Gastroesophageal sphincter (tissue), 4 donors: ENCODE measurements around the gene ANKRD61. TPM values are rescaled to one million over a fixed set of nuclear protein-coding genes. Genes with fewer than 3 reads are reported as not detected.
"Not testable (repeated sequence)": the region's sequence is repeated elsewhere in the genome, so short reads cannot be mapped to it uniquely, and the experiment has no call there.

Source experiments
- ATAC-seq: fragments of 150-250 bp; one replicate; pipeline ENCODE4 v1.9.1; 2016; ENCODE audit warnings: mild to moderate bottlenecking, moderate library complexity
- H3K27ac ChIP-seq, 4 donors: fragments of 200-600 bp; sonication (generic) in 3 of 4; 1 replicate in 3 of 4; 2 replicates in 1 of 4; pipeline ENCODE4 v1.5.1; 2016 to 2019
- H3K27me3 ChIP-seq: fragments of 200-600 bp; sonication (generic); one replicate; pipeline ENCODE4 v1.5.1; 2019
- H3K36me3 ChIP-seq, 2 donors: fragments of 200-600 bp; sonication (generic); one replicate each; pipeline ENCODE4 v1.5.1; 2019; ENCODE audit warnings: control low read depth in 1 of 2
- H3K4me1 ChIP-seq, 3 donors: fragments of 200-600 bp; sonication (generic); 1 replicate in 2 of 3; 2 replicates in 1 of 3; pipeline ENCODE4 v1.5.1; 2016 to 2019; ENCODE audit warnings: control low read depth in 2 of 3
- H3K4me3 ChIP-seq, 2 donors: fragments of 200-600 bp; sonication (generic); one replicate each; pipeline ENCODE4 v1.5.1; 2019; ENCODE audit warnings: mild to moderate bottlenecking in 1 of 2, moderate library complexity in 1 of 2
- H3K9me3 ChIP-seq, 3 donors: fragments of 200-600 bp; sonication (generic); one replicate each; pipeline ENCODE4 v1.5.1; 2017 to 2019; ENCODE audit warnings: control low read depth in 2 of 3
- EP300 ChIP-seq: sonication (generic); formaldehyde crosslinking; IDR thresholded peaks from one replicate; pipeline ENCODE4 v1.6.1; 2017; ENCODE audit warnings: antibody characterized with exemption, mild to moderate bottlenecking
- POLR2A ChIP-seq, 2 donors: fragments of 450-650 bp; IDR thresholded peaks; one replicate each; pipeline ENCODE4 v1.6.1; 2017; ENCODE audit warnings: antibody characterized with exemption in 2 of 2, mild to moderate bottlenecking in 2 of 2, moderate library complexity in 1 of 2
- POLR2AphosphoS5 ChIP-seq: sonication (generic); formaldehyde crosslinking; IDR thresholded peaks from one replicate; pipeline ENCODE4 v1.6.1; 2017; ENCODE audit warnings: antibody characterized with exemption
- WGBS, 2 donors: methylation state at CpG; one replicate each; pipeline ENCODE4 v1.1.5; 2018; ENCODE audit warnings: low coverage in 1 of 2; 5-methylcytosine and 5-hydroxymethylcytosine counted together
- total RNA-seq, 4 donors: library from RNA; depleted of rRNA; stranded (reverse); fragments of >200 nt; gene quantifications; one replicate each; pipeline ENCODE4 v1.1.0, GENCODE V29; 2016
- TF ChIP-seq, protein P1 (sequence below), 4 experiments: fragments of 200-600 bp in 2 of 4; fragments of 450-650 bp in 2 of 4; sonication (generic) in 1 of 4; IDR thresholded peaks; one replicate each; pipeline ENCODE4 v1.5.1; 2017 to 2019; ENCODE audit warnings: antibody characterized with exemption in 4 of 4, mild to moderate bottlenecking in 2 of 4, moderate library complexity in 2 of 4

Gene ANKRD61
- total RNA-seq, 4 donors from 2014 or later, result 0.27 TPM; not detected in 3

DNA sequence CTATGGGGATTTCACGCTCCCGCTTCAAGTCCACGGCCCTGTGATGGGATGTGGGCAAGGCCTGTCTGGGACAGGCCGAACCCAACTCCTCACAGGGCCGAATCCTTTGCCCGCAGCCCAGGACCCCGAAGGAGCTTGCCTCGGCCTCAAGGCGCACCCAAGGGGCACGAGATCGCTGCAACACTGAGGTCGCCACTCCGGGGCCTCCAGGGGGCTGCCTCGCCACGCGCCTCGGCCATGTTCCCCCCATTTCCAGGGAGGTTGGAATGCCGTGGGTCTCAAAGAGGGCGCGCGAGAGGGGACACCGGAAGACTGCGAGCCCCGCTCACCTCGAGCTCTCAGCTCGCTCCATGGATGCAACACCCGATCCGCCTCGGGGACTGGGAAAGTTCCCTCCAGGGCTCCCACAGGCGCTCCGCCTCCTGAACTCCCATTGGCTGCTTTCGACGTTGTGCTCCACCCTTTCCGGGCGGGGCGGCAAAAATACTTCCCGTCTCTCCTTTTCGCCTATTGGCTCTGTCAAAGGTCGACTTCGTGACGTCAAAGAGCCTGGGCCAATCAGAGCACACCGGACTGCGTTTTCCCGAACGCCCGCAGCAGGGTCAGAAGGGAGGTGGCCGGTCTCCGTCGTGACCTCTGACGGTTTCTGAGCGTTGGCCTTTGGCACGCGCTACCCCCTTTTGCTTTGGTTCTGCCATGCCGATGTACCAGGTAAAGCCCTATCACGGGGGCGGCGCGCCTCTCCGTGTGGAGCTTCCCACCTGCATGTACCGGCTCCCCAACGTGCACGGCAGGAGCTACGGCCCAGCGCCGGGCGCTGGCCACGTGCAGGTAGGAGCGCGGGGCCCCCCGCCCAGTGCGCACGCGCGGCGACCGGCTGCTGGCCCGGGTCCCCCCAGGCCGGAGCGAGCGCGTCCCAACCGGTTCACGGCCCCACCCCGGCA is 22.2 kb upstream of the ANKRD61 start, which contains the start of the genes AIMP2 and PMS2:
AIMP2 (plus strand) TSS at position 605 of the 944 bp plus-strand sequence; CDS start at position 697, 92 bp downstream.
PMS2 (minus strand) TSS at position 382 of the 944 bp plus-strand sequence; CDS start at position 352, 30 bp downstream.
- no peaks in the 10 kb centered on the region for H3K9me3 ChIP-seq
- ATAC-seq, result peak; percentile 99
- H3K36me3 ChIP-seq, result peaks cover 0 to 23% of the 10 kb centered on the region in 2 donors
- H3K4me1 ChIP-seq, result peaks cover 0 to 46% (median 12%) of the 10 kb centered on the region in 3 donors
- H3K4me3 ChIP-seq, result peak within 1 kb of the TSS; percentile 78 to 80
- no peaks in the 10 kb centered on the region for H3K27me3 ChIP-seq
- peak; percentile 69 to 82 for TF ChIP-seq POLR2A (IDR thresholded peaks at IDR 0.05)
- TF ChIP-seq, protein P1, sequence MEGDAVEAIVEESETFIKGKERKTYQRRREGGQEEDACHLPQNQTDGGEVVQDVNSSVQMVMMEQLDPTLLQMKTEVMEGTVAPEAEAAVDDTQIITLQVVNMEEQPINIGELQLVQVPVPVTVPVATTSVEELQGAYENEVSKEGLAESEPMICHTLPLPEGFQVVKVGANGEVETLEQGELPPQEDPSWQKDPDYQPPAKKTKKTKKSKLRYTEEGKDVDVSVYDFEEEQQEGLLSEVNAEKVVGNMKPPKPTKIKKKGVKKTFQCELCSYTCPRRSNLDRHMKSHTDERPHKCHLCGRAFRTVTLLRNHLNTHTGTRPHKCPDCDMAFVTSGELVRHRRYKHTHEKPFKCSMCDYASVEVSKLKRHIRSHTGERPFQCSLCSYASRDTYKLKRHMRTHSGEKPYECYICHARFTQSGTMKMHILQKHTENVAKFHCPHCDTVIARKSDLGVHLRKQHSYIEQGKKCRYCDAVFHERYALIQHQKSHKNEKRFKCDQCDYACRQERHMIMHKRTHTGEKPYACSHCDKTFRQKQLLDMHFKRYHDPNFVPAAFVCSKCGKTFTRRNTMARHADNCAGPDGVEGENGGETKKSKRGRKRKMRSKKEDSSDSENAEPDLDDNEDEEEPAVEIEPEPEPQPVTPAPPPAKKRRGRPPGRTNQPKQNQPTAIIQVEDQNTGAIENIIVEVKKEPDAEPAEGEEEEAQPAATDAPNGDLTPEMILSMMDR (IDR thresholded peaks at IDR 0.05), result peak in 3 of 4 experiments; percentile 17 to 29 (median 28)
- peak; percentile 89 for TF ChIP-seq POLR2AphosphoS5
- TF ChIP-seq EP300, result no peak
- 2% methylated on average over 13 of the region's 84 CpGs; no CpG with 5 or more reads in 1 of the 2 donors for WGBS, 2 donors
- peak within 1 kb of the TSS; percentile 88 to 98 (median 96) for H3K27ac ChIP-seq

DNA sequence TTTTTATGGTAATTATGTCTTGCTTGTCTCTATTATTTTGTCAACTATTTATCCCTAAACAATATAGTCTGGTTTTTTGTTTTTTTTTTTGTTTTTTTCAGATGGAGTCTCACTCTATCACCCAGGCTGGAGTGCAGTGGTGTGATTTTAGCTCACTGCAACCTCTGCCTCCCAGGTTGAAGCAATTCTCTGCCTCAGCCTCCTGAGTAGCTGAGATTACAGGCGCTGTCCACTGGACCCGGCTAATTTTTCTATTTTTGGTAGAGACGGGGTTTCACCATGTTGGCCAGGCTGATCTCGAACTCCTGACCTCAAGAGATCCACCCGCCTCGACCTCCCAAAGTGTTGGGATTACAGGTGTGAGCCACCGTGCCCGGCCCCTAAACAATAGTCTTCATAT is 20.8 kb upstream of the ANKRD61 start:
- WGBS, 2 donors, result 87% methylated on average over 8 of the region's 8 CpGs; no CpG with 5 or more reads in 1 of the 2 donors
- not testable (repeated sequence) for ATAC-seq

DNA sequence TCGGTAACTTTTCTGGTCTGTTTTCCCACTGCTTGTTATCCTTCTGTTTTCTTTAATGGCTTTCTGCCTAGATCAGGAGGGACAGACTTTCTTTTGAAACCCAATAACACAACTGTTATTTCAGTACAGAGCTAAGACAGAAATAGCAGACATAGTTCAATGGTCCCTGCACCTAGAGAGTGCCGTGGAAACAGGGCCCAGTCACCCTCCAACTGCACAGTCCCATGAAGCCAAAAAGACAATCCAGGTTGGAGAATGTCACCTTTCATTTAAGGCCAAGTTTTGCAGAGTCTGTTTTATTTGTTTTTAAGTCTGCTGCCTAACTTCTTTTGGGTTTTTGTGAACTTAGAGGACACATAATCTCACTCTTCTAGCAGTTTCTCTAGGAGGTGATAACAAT is 19.6 kb upstream of the ANKRD61 start:
- H3K27me3 ChIP-seq, result no peaks in the 10 kb centered on the region
- H3K27ac ChIP-seq, result no peak overlapping the region
- TF ChIP-seq POLR2AphosphoS5 (no peak), EP300 (no peak), POLR2A (IDR thresholded peaks at IDR 0.05) (no peak)
- TF ChIP-seq, protein P1 (IDR thresholded peaks at IDR 0.05), result no peak
- 71 to 83% methylated on average over 1 of the region's 2 CpGs for WGBS, 2 donors
- no peaks in the 10 kb centered on the region for H3K9me3 ChIP-seq
- peaks cover 0 to 63% (median 12%) of the 10 kb centered on the region in 3 donors for H3K4me1 ChIP-seq
- no peak for ATAC-seq
- no peak overlapping the region for H3K4me3 ChIP-seq
- peaks cover 0 to 28% of the 10 kb centered on the region in 2 donors for H3K36me3 ChIP-seq

More for the DNA sequence above, 20.8 kb upstream of the ANKRD61 start:
- peaks cover 0 to 22% of the 10 kb centered on the region in 2 donors for H3K36me3 ChIP-seq
- H3K4me3 ChIP-seq, result peak overlapping the region in 1 of 2 donors; percentile 78
- H3K9me3 ChIP-seq, H3K27me3 ChIP-seq: not testable (repeated sequence)
- H3K27ac ChIP-seq, result peak overlapping the region in 2 of 4 donors; percentile 88 to 96
- peaks cover 0 to 51% (median 12%) of the 10 kb centered on the region in 3 donors for H3K4me1 ChIP-seq

DNA sequence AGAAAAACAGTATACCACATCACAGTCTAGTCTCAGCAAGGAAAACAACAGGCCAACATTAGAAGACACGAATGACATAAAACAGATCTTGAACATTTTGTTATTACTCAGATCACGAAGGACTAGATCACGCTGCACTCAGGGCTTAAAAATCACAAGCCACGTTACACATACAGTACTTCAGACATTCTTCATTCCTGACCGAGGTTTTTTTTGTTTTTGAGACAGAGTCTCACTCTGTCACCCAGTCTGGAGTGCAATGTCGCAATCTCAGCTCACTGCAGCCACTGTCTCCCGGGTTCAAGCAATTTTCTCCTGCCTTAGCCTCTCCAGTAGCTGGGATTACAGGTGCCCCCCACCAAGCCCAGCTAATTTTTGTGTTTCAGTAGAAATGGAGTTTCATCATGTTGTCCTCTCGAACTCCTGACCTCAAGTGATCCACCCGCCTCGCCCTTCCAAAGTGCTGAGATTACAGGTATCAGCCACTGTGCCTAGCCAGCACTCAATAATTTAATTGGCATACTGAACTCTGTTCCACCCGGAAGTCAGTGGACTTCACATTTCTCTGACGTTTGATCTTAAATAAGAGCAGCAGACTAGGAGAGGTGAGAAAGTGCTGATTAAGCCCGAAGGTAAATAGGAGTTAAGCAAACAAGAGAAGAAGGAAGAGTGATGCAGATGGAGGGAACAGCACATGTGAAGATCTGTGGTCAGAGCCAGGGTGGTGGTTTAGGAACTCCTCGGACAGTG is 18.6 kb upstream of the ANKRD61 start:
- no peak for ATAC-seq
- WGBS, 2 donors, result 69 to 80% methylated on average over 6 to 12 of the region's 14 CpGs

More for the DNA sequence above, 18.6 kb upstream of the ANKRD61 start:
- Histone ChIP-seq H3K27me3 (no peaks in the 10 kb centered on the region), H3K9me3 (no peaks in the 10 kb centered on the region), H3K4me3 (no peak overlapping the region), H3K27ac (no peak overlapping the region), H3K4me1 (peaks cover 0 to 65% (median 12%) of the 10 kb centered on the region in 3 donors), H3K36me3 (peaks cover 0 to 38% of the 10 kb centered on the region in 2 donors)
- TF ChIP-seq POLR2AphosphoS5 (no peak), EP300 (no peak), POLR2A (IDR thresholded peaks at IDR 0.05) (no peak)
- TF ChIP-seq, protein P1 (IDR thresholded peaks at IDR 0.05), result no peak
